Activated CD8-positive, alpha-beta memory T cell treated with anti-CD3 and anti-CD28 coated beads for 36 hours (primary cell): ENCODE data around the gene PIGC. TPM values are rescaled to one million over a fixed set of nuclear protein-coding genes. Genes with fewer than 3 reads are reported as not detected.
"Not testable (repeated sequence)": the region's sequence is repeated elsewhere in the genome, so short reads cannot be mapped to it uniquely, and the experiment has no call there.

Experiments
- CTCF ChIA-PET: fragments of 350-600 bp; sonication (Branson Sonifier 250); formaldehyde crosslinking; loops from one replicate; lab custom pipeline; 2021; ENCODE audit warnings: antibody characterized with exemption; lab: Charles Lee
- POLR2A ChIA-PET: fragments of 350-600 bp; sonication (Branson Sonifier 250); formaldehyde crosslinking; loops from one replicate; lab custom pipeline; 2021; ENCODE audit warnings: antibody characterized with exemption; lab: Charles Lee
- total RNA-seq, 2 experiments: library from RNA; stranded (reverse); gene quantifications; one replicate each; pipeline ENCODE4 v1.2.3, GENCODE V29; 2021

Gene PIGC
- total RNA-seq, 2 experiments from 2014 or later = 21.4 to 23.5 TPM

GRCh38 chr1:172442843-172443565, 865 bp downstream of the PIGC start:
- POLR2A ChIA-PET = no interaction called here

GRCh38 chr1:172442404-172442803, 1.5 kb downstream of the PIGC start:
- POLR2A ChIA-PET = no interaction called here
- CTCF ChIA-PET = interaction anchor here (0.9 to 1.6 kb wide), 2 partner anchors 11 to 14 kb away, joined by 3 to 4 read pairs; no protein-coding TSS in a partner anchor

More at GRCh38 chr1:172442843-172443565, 865 bp downstream of the PIGC start:
- CTCF ChIA-PET = interaction anchor here (0.6 to 1.6 kb wide), 4 partner anchors 12 to 441 kb away, joined by 3 to 4 read pairs (median 3); no protein-coding TSS in a partner anchor

GRCh38 chr1:172437183-172437582, 6.7 kb downstream of the PIGC start:
- CTCF ChIA-PET, POLR2A ChIA-PET: not testable (repeated sequence)

- ChIA-PET POLR2A (interaction anchor here (0.5 kb wide), 1 partner anchor 94 kb away, joined by 4 read pairs; no protein-coding TSS in a partner anchor), CTCF (interaction anchor here (1.2 kb wide), 1 partner anchor 11 kb away, joined by 4 read pairs; the partner anchor contains the start of gene PIGC)
Observed at GRCh38 chr1:172431721-172432192, 12.1 kb downstream of the PIGC start.

- ChIA-PET POLR2A (no interaction called here), CTCF (interaction anchor here (1.2 kb wide), 1 partner anchor 12 kb away, joined by 4 read pairs; the partner anchor contains the start of gene PIGC)
Observed at GRCh38 chr1:172431204-172431603, 12.7 kb downstream of the PIGC start.

- CTCF ChIA-PET = interaction anchor here (0.6 to 1.3 kb wide), 5 partner anchors 14 to 428 kb away, joined by 3 to 4 read pairs (median 3); no protein-coding TSS in a partner anchor
- POLR2A ChIA-PET = no interaction called here
Observed at GRCh38 chr1:172430128-172430454, 13.8 kb downstream of the PIGC start.

- ChIA-PET CTCF (interaction anchor here (0.6 to 1.3 kb wide), 6 partner anchors 13 to 427 kb away, joined by 3 to 4 read pairs (median 3); no protein-coding TSS in a partner anchor), POLR2A (no interaction called here)
Observed at GRCh38 chr1:172429331-172430127, 14.3 kb downstream of the PIGC start.

GRCh38 chr1:172427191-172427590, 16.7 kb downstream of the PIGC start:
- CTCF ChIA-PET = interaction anchor here (1.4 to 1.9 kb wide), 2 partner anchors 10 to 424 kb away, joined by 3 to 4 read pairs; no protein-coding TSS in a partner anchor
- POLR2A ChIA-PET = no interaction called here

- POLR2A ChIA-PET = no interaction called here
Observed at GRCh38 chr1:172425339-172425738, 18.5 kb downstream of the PIGC start.

GRCh38 chr1:172423336-172423735, 20.5 kb downstream of the PIGC start:
- ChIA-PET CTCF (no interaction called here), POLR2A (no interaction called here)

More at GRCh38 chr1:172425339-172425738, 18.5 kb downstream of the PIGC start:
- CTCF ChIA-PET = no interaction called here

- CTCF ChIA-PET = no interaction called here
- POLR2A ChIA-PET = no interaction called here
Observed at GRCh38 chr1:172421974-172422604, 21.8 kb downstream of the PIGC start.

- CTCF ChIA-PET = no interaction called here
- POLR2A ChIA-PET = no interaction called here
Observed at GRCh38 chr1:172420385-172420784, 23.5 kb downstream of the PIGC start, which contains the start of gene C1orf105. Gene C1orf105, plus strand, starts transcription at chr1:172420685. Its CDS starts 201 bp downstream, at chr1:172420886.

GRCh38 chr1:172417557-172417956, 26.3 kb downstream of the PIGC start:
- POLR2A ChIA-PET = no interaction called here
- CTCF ChIA-PET = no interaction called here

GRCh38 chr1:172416496-172417035, 27.3 kb downstream of the PIGC start:
- POLR2A ChIA-PET = no interaction called here
- CTCF ChIA-PET = interaction anchor here (0.9 to 1.4 kb wide), 2 partner anchors 11 to 14 kb away, joined by 3 read pairs; no protein-coding TSS in a partner anchor

- ChIA-PET POLR2A (no interaction called here), CTCF (no interaction called here)
Observed at GRCh38 chr1:172414331-172414730, 29.5 kb downstream of the PIGC start.

GRCh38 chr1:172411791-172412338, 32.0 kb downstream of the PIGC start:
- ChIA-PET CTCF (interaction anchor here (1.0 to 1.2 kb wide), 2 partner anchors 12 to 18 kb away, joined by 3 to 4 read pairs; no protein-coding TSS in a partner anchor), POLR2A (interaction anchor here (0.5 kb wide), 1 partner anchor 52 kb away, joined by 5 read pairs; no protein-coding TSS in a partner anchor)

GRCh38 chr1:172410027-172410426, 33.8 kb downstream of the PIGC start:
- ChIA-PET CTCF (no interaction called here), POLR2A (no interaction called here)

- ChIA-PET CTCF (no interaction called here), POLR2A (no interaction called here)
Observed at GRCh38 chr1:172408958-172409357, 34.9 kb downstream of the PIGC start.
